WTC11 (cell line): ENCODE data around the gene DHX30. TPM values are rescaled to one million over a fixed set of nuclear protein-coding genes. Genes with fewer than 3 reads are reported as not detected.
"Not testable (repeated sequence)": the region's sequence is repeated elsewhere in the genome, so short reads cannot be mapped to it uniquely, and the experiment has no call there.

Source experiments
- ATAC-seq: fragments of 200-7000 bp; cut with Tn5 transposase; 2 replicates; pipeline ENCODE4 v1.10.0; 2021; ENCODE audit warnings: mild to moderate bottlenecking, moderate library complexity
- CTCF ChIA-PET: fragments of 300-600 bp; sonication (Branson Sonifier 250); formaldehyde crosslinking; loops from one replicate; lab custom pipeline; 2021; ENCODE audit warnings: antibody characterized with exemption; lab: Charles Lee
- POLR2A ChIA-PET: fragments of 350-600 bp; sonication (Branson Sonifier 250); formaldehyde crosslinking; loops from one replicate; lab custom pipeline; 2021; ENCODE audit warnings: antibody characterized with exemption; lab: Charles Lee
- DNase-seq: peaks from one replicate; pipeline ENCODE4 v3.0.0; 2021; ENCODE audit warnings: low spot score
- H3K27ac Mint-ChIP-seq: 2 replicates; pipeline ENCODE4 v1.8.0; 2021; ENCODE audit warnings: mixed read lengths
- H3K27me3 Mint-ChIP-seq: 2 replicates; pipeline ENCODE4 v1.8.0; 2021; ENCODE audit warnings: low read depth, mild to moderate bottlenecking, moderate library complexity, mixed read lengths
- H3K36me3 Mint-ChIP-seq: 2 replicates; pipeline ENCODE4 v1.8.0; 2021; ENCODE audit warnings: mixed read lengths
- H3K4me1 Mint-ChIP-seq: 2 replicates; pipeline ENCODE4 v1.8.0; 2022; ENCODE audit warnings: mixed read lengths
- H3K4me3 Mint-ChIP-seq: 2 replicates; pipeline ENCODE4 v1.8.0; 2021; ENCODE audit warnings: mild to moderate bottlenecking, moderate library complexity, mixed read lengths
- H3K9me3 Mint-ChIP-seq: 2 replicates; pipeline ENCODE4 v1.8.0; 2021; ENCODE audit warnings: mixed read lengths
- ATF1 ChIP-seq: sonication (generic); formaldehyde crosslinking; IDR thresholded peaks from 2 replicates; pipeline ENCODE4 v1.8.1; 2023; ENCODE audit warnings: mild to moderate bottlenecking, moderate library complexity, missing genetic modification reagents
- ELF4 ChIP-seq: sonication (generic); formaldehyde crosslinking; IDR thresholded peaks from 2 replicates; pipeline ENCODE4 v1.8.1; 2022; ENCODE audit warnings: low read depth, mild to moderate bottlenecking, moderate library complexity, missing genetic modification reagents
- FOXP1 ChIP-seq: sonication (generic); formaldehyde crosslinking; IDR thresholded peaks from 2 replicates; pipeline ENCODE4 v1.8.0; 2022; ENCODE audit warnings: missing genetic modification reagents, mild to moderate bottlenecking, moderate library complexity, borderline replicate concordance
- MLX ChIP-seq: sonication (generic); formaldehyde crosslinking; IDR thresholded peaks from 2 replicates; pipeline ENCODE4 v1.8.1; 2023; ENCODE audit warnings: mild to moderate bottlenecking, missing genetic modification reagents, moderate library complexity
- PRDM15 ChIP-seq: sonication (generic); formaldehyde crosslinking; IDR thresholded peaks from 2 replicates; pipeline ENCODE4 v1.8.0; 2022; ENCODE audit warnings: missing genetic modification reagents
- PREB ChIP-seq: sonication (generic); formaldehyde crosslinking; IDR thresholded peaks from 2 replicates; pipeline ENCODE4 v1.8.1; 2022; ENCODE audit warnings: mild to moderate bottlenecking, missing genetic modification reagents, moderate library complexity, borderline replicate concordance
- PRRX2 ChIP-seq: fragments of 250-450 bp; sonication (Bioruptor Pico); IDR thresholded peaks from 2 replicates; pipeline ENCODE4 v1.8.0; 2021; ENCODE audit warnings: mild to moderate bottlenecking
- RELA ChIP-seq: sonication (generic); formaldehyde crosslinking; IDR thresholded peaks from 2 replicates; pipeline ENCODE4 v1.8.1; 2022; ENCODE audit warnings: missing genetic modification reagents, mild to moderate bottlenecking, borderline replicate concordance
- SMAD3 ChIP-seq: sonication (generic); formaldehyde crosslinking; IDR thresholded peaks from 2 replicates; pipeline ENCODE4 v1.8.0; 2022; ENCODE audit warnings: missing genetic modification reagents, mild to moderate bottlenecking, borderline replicate concordance
- TEAD1 ChIP-seq: sonication (generic); formaldehyde crosslinking; IDR thresholded peaks from 2 replicates; pipeline ENCODE4 v1.8.0; 2022; ENCODE audit warnings: mild to moderate bottlenecking, missing genetic modification reagents
- ZNF671 ChIP-seq: fragments of 250-450 bp; sonication (Bioruptor Pico); IDR thresholded peaks from 2 replicates; pipeline ENCODE4 v1.8.0; 2021; ENCODE audit warnings: mild to moderate bottlenecking
- total RNA-seq: library from RNA; stranded (reverse); gene quantifications from 3 replicates; pipeline ENCODE4 v1.2.3, GENCODE V29; 2021
- TF ChIP-seq, protein P1 (sequence below): sonication (generic); formaldehyde crosslinking; IDR thresholded peaks from 2 replicates; pipeline ENCODE4 v1.8.1; 2023; ENCODE audit warnings: mild to moderate bottlenecking, missing genetic modification reagents
- TF ChIP-seq, protein P2 (sequence below): sonication (generic); formaldehyde crosslinking; IDR thresholded peaks from 2 replicates; pipeline ENCODE4 v1.8.0; 2022; ENCODE audit warnings: mild to moderate bottlenecking, missing genetic modification reagents

DHX30 gene
- total RNA-seq, 1 experiment from 2014 or later = 98.1 TPM

DNA sequence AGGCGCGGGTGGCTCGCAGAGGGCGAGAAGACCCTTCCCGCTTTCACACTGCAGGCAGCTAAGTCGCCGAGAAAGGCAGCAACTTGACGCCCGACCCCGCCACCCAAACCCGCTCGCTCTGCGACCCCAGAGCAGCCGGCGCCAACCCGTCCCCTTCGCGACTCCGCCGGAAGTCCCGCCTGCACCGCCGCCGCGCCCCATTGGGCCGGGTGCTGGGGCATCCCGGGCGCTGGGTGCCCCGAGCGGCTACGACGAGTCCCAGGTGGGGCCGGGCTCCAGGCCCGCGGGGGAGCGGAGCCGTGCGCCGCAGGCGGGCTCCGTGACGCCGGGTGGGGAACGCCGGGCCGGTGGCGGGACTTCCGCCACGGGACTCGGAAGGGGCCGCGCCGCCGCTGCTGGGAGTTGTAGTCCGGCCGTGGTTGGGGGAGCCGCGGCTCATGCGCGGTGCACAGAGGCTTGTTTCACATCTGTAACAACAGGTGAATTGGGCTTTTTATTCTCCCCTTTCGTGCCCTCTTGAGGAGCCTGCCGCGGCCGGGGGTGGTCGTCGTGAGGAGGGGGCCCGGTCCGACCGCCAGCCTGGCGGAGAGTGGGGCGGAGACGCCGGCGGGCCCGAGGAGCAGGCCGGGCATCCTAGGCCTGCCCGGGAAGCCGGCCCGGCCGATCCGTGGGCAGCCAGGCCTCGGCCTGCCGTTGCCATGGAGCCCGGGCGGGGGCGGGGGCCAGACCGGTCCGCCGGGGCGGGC is at the start of gene DHX30 (continued):
- TF ChIP-seq PRDM15 (CRISPR knock-in tag) (no peak), FOXP1 (CRISPR knock-in tag) (peak; percentile 45; the same call in 1 of the 2 replicates), MLX (CRISPR knock-in tag) (peak; percentile 71; the same call in 1 of the 2 replicates), ATF1 (CRISPR knock-in tag) (peak; percentile 34; the same call in 1 of the 2 replicates)

GRCh38 chr3:47758261-47759025 is 44.5 kb upstream of the DHX30 start:
- H3K4me3 Mint-ChIP-seq = no peak overlapping the region
- ATAC-seq (no peak), DNase-seq (no peak)
- H3K9me3 Mint-ChIP-seq = no peaks in the 10 kb centered on the region
- peaks cover 26% of the 10 kb centered on the region for H3K36me3 Mint-ChIP-seq
- H3K4me1 Mint-ChIP-seq = no peaks in the 10 kb centered on the region
- H3K27me3 Mint-ChIP-seq = no peaks in the 10 kb centered on the region
- TF ChIP-seq TEAD1 (CRISPR knock-in tag) = no peak
- TF ChIP-seq PREB (CRISPR knock-in tag) = no peak
- TF ChIP-seq, protein P1, sequence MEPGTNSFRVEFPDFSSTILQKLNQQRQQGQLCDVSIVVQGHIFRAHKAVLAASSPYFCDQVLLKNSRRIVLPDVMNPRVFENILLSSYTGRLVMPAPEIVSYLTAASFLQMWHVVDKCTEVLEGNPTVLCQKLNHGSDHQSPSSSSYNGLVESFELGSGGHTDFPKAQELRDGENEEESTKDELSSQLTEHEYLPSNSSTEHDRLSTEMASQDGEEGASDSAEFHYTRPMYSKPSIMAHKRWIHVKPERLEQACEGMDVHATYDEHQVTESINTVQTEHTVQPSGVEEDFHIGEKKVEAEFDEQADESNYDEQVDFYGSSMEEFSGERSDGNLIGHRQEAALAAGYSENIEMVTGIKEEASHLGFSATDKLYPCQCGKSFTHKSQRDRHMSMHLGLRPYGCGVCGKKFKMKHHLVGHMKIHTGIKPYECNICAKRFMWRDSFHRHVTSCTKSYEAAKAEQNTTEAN (CRISPR knock-in tag) = no peak
- TF ChIP-seq SMAD3 (CRISPR knock-in tag) = no peak
- TF ChIP-seq PRRX2 = no peak
- no peak overlapping the region; the same call in none of the 2 replicates for H3K27ac Mint-ChIP-seq
- POLR2A ChIA-PET = interaction anchor here (0.7 kb wide), 1 partner anchor 11 kb away, joined by 3 read pairs; no protein-coding TSS in a partner anchor
- CTCF ChIA-PET = interaction anchor here (1.0 kb wide), 1 partner anchor 236 kb away, joined by 3 read pairs; no protein-coding TSS in a partner anchor

GRCh38 chr3:47760207-47760606 is 42.7 kb upstream of the DHX30 start:
- H3K27me3 Mint-ChIP-seq, POLR2A ChIA-PET, H3K4me1 Mint-ChIP-seq, CTCF ChIA-PET, H3K9me3 Mint-ChIP-seq, ATAC-seq, H3K4me3 Mint-ChIP-seq, DNase-seq: not testable (repeated sequence)
- H3K27ac Mint-ChIP-seq = peak overlapping the region; percentile 76
- H3K36me3 Mint-ChIP-seq = peaks cover 38% of the 10 kb centered on the region

GRCh38 chr3:47761046-47761445 is 41.9 kb upstream of the DHX30 start:
- Mint-ChIP-seq H3K9me3 (no peaks in the 10 kb centered on the region), H3K4me3 (no peak overlapping the region)
- TF ChIP-seq RELA (CRISPR knock-in tag) (no peak), PRDM15 (CRISPR knock-in tag) (no peak), ZNF671 (no peak), ELF4 (CRISPR knock-in tag) (no peak)
- TF ChIP-seq, protein P2, sequence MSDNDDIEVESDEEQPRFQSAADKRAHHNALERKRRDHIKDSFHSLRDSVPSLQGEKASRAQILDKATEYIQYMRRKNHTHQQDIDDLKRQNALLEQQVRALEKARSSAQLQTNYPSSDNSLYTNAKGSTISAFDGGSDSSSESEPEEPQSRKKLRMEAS (CRISPR knock-in tag) = no peak
- TF ChIP-seq, all 79 proteins: peak for 0
- no peak for DNase-seq
- CTCF ChIA-PET = no interaction called here
- Mint-ChIP-seq H3K27ac (no peak overlapping the region), H3K36me3 (peaks cover 43% of the 10 kb centered on the region), H3K4me1 (no peaks in the 10 kb centered on the region), H3K27me3 (no peaks in the 10 kb centered on the region)
- POLR2A ChIA-PET = interaction anchor here (0.9 kb wide), 1 partner anchor 14 kb away, joined by 3 read pairs; no protein-coding TSS in a partner anchor
- ATAC-seq = no peak
